HG03558 (cell line): ENCODE results near the gene DNAH7.

Source experiments
- ATAC-seq: cut with Tn5 transposase; IDR thresholded peaks from one replicate; pipeline ENCODE4 v1.9.1; 2021; ENCODE audit warnings: moderate number of reproducible peaks; ENCODE audit not compliant: unreplicated experiment; ENCODE audit errors: extremely low read depth

DNAH7 gene

DNA sequence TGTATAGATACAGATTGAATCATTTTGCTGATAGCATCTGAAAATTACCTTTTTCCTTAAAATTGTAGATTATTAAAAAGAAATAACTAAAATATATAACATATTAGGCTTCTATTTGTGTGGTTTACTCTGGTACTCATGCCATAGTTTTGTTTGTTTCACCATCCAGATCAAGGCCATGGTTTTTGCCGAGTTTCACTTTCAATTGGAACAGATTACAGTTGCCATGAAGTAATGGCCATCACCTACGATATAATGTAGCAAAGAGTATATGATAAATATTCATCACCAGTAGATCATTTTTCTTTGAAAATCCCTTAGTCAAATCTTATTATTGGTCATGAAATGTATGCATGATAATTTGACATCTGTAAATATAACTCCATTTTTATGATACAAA lies 11.9 kb upstream of the DNAH7 start:
- no peak for ATAC-seq

DNA sequence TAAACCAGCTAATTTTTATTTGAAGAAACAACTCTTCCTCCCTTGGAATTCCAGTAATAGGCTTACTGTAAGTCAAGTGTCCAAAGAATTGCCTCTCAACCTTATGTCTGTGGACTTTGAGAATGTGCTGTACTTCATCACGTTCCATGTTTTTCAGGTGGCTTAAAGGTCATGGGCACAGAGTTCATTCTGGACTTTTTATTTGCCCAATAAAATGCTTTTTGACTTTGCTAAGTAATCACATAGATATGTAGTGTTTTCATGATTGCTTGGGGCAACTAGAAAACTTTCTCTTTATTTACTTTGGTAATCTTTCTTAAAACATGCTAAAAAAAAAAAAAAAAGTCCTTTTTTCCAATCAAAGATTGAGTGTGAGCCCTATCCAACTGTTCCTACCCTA lies 10.4 kb upstream of the DNAH7 start:
- ATAC-seq: no peak

DNA sequence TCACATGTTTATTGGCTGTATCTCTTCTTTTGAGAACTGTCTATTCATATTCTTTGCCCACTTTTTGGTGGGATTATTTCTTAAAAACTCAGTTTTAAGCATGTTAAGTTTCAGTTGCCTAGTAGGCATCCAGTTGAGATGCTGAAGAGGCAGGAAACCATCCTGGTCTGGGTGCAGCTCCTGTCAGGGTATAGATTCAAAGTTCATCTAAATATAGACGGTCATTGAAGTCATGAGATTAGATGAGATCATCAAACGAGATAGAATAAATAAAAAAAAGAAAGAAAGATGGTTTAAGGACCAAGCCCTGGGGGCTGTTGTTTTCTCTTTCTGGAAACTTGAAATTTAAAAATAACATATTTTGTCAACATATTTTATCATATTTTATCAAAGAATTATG lies 9.2 kb upstream of the DNAH7 start:
- ATAC-seq: no peak

DNA sequence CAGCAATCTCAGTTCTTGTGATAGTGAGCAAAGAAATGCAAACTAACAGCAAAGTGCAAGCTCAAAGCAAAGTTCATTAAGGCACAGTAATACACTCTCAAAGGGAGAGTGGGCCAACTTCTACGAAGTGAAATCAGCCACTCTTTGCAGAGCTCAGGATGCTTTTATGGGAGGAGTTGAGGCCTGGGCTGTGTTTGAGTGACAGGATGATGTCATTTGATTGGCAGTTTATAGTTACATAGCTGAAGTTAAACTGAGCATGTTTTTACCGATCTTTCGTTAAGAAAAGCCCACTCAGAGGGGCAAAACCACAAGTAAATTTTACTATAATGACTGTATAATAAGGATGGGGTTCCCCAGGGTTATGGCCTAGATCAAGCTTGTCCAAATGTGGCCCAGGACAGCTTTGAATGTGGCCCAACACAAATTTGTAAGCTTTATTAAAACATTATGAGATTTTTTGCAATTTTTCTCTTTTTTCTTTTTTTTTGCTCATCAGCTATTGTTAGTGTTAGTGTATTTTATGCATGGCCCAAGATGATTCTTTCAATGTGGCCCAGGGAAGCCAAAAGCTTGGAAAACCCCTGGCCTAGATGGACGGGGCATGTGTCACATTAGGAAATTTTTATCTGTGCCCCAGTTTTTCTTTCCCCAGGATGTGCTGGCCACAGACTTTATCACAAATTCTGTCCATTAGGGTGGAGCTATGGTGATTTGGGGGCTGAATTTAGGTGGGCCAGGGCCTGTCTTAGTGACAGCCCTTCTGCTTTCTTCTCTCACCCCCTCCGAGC lies 8.3 kb upstream of the DNAH7 start:
- no peak for ATAC-seq

DNA sequence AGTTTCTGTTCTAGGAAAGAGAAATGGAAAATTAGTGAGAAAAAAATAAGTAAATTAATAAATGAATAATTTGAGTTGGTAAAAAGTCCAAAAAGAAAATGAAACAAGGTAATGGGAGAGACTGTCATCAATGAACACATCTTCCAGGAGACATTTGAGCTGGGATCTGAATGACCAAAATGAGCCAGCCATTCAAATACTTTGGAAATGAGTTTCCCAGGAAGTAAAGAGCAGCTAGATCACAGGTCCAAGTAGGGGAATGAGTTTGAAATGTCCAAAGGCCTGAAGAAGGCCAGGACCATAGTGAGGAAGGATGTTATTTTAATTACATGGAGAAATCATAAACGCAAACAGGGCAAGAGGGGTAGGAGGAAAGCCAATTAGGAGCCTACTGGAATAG lies 6.6 kb upstream of the DNAH7 start:
- ATAC-seq: no peak

DNA sequence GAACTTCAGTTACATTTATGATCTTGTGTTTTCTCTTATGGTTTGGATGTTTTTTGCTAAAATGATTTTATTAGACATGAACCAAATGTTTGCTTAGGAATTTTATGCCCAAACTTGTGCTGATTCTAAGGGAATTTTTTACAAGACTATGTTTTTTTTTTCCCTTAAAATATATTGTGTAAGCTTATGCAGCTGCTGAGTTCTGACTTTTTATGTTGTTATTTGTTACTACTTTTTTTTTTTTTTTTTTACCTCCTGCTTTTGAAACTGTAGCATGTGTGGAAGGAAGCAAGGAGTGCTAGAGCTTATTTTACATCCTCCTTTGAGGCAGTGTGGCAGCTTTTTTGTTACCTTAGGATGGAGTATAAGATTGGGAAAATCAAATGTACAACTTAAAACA lies 6.0 kb upstream of the DNAH7 start:
- no peak for ATAC-seq

DNA sequence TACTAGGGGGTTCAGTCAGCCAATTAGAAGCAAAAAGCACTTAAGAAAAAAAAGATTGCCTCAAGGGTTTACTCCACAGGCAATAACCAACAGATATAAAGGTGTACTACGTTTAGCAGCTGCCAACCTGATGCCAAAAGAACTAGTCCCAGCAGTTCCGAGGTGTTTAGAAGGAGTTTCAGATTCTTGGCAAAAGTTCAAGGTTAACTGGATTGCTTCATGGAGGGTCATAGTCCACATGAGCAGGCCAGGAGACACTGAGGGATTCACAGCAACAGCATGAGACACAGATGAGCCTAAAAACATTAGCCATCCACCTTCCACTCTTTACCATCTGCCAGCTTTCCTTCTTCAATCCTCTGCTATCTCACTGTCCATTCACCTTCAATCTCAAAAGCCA lies 4.9 kb upstream of the DNAH7 start:
- no peak for ATAC-seq

DNA sequence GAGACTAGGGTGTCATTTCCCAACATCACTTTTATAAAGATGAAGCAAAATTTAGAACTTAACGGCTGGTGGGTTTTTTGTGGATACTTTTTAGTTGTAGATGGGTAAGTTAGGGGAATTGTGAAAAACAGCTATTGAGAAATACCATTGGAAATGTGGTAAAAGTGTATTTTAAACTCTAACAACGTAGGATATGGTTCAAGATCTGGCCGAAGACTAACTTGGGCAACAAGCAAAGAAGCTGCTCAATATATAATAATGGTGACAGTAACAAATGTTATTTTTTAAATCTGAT lies 1.6 kb downstream of the DNAH7 start:
- ATAC-seq: no peak

DNA sequence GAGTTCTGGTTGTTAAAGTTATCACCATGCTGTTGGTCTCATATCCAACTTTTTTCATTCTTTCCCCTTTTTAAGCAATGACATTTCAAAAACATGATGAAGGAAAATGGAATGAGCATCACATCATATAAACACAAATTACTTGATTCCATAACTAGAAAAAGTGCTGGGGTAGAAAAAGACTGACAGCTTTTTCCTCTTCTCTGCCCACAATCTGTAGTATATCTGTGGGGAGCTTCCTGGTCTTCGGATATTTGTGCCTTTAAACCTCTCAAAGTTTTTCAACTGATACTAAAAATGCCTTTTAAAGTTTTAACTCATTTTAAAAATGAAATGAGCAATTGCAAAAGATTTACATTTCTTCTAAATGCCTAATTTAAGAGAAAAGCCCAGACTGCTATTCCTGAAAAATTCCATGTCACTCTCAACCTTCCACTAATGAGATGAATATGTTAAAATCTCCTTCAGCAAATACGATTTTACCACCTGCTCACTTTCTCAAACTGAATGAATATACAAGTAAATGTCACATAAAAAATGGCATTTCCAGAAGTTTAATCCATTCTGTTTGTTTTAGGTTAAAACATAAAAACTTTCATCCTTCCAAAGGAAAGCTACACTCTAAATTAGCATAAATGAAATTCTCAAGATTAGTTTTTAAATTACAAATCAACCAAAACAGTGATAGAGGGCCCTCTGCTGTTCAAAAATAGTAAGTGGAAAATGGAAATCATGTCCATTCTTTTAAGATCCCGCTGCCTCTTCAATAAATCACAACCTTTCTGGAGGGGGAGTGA lies 2.1 kb downstream of the DNAH7 start:
- no peak for ATAC-seq

DNA sequence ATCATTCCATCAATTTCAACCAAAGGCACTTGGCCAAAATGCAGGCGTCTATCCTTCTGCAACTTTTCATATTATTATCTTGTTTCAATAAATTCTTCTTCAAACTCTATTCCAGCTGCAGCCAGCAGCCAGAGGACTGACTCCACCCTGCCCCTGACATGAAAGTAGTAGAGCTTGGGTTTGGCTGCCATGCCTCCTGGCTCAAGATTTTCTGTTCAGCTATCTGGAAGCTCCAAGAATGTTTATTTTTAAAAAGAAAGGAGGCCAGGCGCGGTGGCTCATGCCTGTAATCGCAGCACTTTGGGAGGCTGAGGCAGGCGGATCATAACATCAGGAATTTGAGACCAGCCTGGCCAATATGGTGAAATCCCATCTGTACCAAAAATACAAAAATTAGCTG lies 4.9 kb downstream of the DNAH7 start:
- ATAC-seq: no peak

DNA sequence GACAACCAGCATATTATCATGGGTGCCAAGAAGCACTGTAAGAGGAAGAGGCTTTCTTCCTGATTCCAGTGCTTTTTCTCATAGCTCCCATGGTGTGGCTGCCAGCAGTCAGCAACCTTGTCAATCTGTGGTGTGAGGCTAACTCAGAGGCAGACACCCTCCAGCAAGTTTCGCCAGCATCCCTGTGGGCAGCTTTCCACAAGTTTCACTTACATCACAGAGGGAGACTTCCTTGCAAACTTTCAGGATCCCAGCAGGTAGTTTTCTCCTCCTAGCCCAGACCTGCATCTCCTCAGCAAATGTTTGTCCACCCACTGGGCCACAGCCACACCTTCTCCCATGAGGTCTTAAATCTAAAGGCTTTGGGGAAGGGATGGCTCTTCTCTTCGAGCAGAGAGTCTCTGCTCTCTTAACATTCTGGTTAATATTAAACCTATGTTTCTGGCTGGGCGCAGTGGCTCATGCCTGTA lies 9.1 kb downstream of the DNAH7 start:
- ATAC-seq: no peak

DNA sequence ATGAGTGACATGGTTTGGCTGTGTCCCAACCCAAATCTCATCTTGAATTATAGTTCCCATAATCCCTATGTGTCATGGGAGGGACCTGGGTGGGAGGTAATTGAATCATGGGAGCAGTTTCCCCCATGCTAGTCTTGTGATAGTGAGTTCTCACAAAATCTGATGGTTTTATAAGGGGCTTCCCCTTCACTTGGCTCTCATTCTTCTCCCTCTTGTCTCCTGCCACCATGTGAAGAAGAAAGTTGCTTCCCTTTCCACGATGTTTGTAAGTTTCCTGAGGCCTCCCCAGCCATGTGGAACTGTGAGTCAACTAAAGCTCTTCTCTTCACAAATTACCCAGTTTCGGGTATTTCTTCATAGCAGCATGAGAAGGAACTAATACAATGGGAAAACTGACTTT lies 14.0 kb downstream of the DNAH7 start:
- ATAC-seq: no peak

DNA sequence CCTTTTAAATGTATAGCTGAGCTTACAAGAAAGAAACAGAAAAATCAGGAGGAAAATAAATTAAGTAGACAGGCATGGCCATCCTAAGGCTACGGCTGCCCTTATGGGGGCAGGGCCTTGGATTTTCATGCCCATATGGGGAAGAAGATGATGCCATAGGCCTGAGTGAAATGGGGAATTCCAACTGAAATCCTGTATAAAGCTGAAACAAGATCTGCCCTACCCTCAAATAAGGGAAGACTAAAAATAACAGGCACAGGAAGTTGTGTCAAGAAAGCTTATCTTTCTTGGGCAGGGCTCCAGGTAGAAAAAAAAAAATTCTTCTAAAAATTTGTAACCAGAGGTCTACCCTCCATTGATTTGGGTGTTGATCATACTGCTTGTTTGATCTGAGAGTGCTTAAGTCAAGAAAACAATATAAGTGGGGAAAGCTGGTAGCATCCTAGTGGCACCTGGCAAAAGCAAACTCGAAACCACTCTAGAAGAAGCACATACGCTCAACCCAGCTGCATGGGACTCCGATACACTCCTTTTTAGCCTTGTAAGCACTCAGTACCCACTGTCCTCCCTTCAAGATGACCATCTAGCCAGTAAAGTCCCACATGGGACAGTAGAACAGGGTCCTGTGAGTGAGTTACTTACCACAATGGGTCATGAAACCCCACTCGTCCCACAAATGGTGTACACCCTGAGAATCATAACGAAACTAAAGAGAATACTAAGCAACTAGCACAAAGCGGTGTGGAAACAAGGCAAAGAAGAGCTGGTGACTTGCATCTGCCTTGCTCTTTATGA lies 22.3 kb downstream of the DNAH7 start:
- peak; percentile 82 for ATAC-seq

DNA sequence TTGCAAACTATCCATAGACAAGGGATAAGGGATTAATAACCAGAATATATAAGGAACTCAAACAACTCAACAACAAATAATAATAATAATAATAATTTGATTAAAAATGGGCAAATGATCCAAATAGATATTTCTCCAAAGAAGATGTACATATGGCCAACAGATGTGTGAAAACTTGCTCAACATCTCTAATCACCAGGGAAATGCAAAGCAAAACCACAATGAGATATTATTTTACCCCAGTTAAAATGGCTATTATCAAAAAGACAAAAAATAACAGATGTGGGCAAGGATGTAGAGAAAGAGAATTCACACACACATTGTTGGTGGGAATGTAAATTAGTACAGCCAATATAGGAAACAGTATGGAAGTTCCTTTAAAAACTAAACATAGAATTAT lies 26.9 kb downstream of the DNAH7 start:
- no peak for ATAC-seq

DNA sequence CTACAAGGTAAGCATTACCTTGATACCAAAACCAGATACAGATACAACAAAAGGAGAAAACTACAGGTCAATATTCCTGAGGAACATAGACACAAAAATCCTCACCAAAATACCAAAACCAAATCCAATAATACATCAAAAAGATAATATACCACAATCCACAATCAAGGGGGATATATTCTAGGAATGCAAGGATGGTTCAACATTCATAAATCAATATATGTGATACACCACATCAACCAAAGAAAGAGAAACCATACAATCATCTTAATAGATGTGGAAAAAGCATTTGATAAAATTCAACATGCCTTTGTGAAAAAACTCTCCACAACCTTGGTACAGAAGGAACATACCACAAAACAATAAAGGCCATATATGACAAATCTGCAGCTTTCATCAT lies 28.4 kb downstream of the DNAH7 start:
- ATAC-seq: no peak

DNA sequence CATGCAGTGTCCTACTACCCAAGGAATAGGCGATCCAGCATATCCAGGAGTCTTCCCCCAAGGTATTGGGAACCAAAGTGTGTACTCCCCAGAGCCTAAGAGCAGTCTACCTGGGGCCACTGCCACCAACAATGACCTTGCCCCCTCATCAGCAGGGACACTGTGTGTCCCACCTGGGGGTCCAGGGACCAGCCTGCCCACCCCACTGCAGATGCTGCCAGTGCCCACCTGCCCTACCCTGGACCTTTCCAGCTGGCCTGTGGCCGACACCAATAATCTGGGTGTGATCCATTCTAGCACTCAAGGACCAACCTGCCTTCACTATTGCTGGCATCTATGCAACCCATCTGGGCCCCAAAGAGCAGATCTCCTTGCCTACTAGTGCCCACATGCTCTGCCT lies 32.2 kb downstream of the DNAH7 start:
- no peak for ATAC-seq

DNA sequence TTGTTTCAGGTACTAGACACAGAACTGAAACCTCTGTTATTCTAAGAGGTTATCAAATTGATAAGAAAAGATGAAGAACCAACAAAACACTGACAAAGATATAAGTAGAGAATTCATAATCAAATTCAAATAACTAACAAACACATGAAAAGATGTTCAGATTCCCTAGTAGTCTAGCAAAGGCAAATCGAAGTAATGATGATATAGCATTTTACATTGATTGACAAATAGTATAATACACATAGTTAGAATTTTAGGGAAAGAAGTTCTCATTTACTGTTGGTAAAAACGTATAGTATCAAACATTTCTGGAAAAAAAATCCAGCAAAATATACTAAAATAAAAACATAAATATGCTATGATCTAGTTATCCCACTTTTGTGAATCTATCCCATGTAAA lies 50.6 kb downstream of the DNAH7 start:
- no peak for ATAC-seq

DNA sequence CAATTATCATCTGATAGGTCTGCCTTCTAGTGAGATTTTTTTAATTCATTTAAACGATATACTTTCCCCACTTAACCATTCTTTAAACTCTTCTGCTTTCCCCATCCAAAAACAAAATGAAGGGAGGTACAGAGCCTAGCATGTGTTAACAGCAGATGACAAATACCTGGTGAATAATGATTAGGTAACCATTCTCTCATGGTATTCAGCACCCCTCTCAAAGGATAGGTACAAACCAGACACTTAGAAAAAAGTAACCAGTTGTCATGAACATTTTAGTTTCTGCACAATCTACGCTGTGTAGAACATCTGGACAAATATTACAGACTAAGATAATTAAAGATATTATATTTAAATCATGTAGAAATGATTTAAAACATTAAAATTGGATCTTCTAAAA lies 56.3 kb downstream of the DNAH7 start:
- ATAC-seq: no peak

DNA sequence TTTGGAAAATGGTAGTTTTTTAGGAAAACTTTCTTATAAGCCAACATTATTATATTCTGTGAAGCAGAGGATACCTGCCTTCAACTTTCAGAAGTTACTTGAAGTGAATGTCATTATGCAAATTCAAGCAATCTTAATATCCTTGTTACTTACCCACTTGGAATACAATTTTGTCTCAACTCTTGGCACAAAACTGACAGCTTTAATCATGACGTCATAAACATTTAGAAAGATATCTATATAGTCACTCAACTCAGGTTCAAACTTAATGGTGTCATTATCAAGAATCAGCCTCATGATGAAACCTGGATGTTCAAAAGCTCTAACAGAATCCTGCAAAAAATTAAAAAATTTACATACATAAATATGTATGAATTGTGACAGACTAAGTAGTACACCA lies 68.1 kb downstream of the DNAH7 start:
- no peak for ATAC-seq

DNA sequence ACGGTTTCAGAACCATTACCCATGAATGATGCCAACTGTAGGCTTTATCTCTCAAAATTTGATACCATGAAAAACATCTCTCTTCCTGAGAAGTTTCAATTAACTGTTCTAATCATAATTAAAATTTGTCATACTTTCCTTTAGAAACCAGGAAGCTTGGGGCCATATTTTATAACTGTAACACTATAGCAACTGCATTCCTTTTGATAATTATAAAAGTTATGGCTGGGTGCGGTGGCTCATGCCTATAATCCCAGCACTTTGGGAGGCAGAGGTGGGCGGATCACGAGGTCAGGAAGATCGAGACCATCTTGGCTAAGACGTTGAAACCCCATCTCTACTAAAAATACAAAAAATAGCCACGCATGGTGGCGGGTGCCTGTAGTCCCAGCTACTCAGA lies 70.6 kb downstream of the DNAH7 start:
- ATAC-seq: no peak

DNA sequence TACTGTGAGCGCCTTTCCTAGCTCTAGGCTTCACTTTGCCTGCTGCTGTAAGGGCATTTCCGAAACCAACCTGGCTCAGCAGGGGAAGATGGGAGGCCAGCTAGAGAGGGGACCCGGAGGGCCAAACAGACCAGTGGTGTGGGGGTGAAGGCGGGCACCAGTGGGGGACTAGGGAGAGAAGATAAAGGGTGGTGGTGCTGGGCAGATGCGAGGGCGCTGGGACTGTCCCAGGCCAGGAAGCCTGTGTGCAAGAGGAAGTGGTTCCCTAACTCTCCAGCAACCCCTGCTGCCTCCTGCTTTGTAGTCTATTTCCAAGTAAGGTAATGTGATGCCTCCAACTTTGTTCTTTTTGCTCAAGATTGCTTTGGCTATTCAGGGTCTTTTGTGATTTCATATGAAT lies 73.1 kb downstream of the DNAH7 start:
- ATAC-seq: no peak
